Stimulated activated naive CD4-positive, alpha-beta T cell (primary cell): ENCODE measurements around the gene PTPN13.
"Not testable (repeated sequence)": the region's sequence is repeated elsewhere in the genome, so short reads cannot be mapped to it uniquely, and the experiment has no call there.

Source experiments
- DNase-seq, 6 experiments: peaks; one replicate each; lab custom pipeline; 2025; lab: John Stamatoyannopoulos, UW

PTPN13 gene

DNA sequence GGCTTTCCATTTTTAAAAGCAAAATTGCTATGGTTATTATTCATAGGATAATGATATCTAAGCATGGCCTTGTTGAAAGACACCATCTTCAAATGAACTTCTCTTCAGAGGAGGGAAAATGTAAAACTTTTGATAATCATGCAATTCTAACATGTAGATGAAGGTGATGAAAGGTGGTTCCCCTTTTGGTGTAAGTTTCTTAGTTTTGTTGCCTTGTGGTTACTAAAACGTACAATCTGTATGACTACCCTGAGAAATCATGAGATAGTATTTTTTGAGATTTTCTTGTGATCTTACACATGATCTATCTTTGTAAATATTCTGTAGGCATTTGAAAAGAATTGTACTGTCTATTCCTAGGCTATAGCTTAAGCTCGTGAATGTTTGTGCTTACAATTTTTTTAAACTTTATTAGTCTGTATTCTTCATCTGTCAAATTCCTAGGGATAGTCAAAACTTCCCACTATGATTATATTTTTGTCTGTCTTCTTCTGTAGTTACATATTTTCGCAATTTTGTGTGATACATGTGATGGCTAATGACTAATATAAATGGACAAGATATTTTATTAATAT lies 47.5 kb downstream of the PTPN13 start:
- no peak for DNase-seq

DNA sequence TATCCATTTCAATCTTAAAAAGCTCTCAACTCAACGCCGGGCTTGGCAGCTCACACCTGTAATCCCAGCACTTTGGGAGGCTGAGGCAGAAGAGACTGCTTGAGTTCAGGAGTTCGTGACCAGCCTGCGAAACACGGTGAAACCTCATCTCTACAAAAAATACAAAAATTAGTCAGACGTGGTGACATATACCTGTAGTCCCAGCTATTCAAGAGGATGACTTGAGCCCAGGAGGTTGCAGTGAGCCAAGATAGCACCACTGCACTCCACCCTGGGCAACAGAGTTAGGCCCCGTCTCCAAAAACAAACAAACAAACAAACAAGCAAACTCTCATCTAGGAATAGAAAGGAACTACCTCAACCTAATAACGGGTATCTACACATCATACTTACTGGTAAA lies 50.8 kb downstream of the PTPN13 start:
- no peak for DNase-seq

DNA sequence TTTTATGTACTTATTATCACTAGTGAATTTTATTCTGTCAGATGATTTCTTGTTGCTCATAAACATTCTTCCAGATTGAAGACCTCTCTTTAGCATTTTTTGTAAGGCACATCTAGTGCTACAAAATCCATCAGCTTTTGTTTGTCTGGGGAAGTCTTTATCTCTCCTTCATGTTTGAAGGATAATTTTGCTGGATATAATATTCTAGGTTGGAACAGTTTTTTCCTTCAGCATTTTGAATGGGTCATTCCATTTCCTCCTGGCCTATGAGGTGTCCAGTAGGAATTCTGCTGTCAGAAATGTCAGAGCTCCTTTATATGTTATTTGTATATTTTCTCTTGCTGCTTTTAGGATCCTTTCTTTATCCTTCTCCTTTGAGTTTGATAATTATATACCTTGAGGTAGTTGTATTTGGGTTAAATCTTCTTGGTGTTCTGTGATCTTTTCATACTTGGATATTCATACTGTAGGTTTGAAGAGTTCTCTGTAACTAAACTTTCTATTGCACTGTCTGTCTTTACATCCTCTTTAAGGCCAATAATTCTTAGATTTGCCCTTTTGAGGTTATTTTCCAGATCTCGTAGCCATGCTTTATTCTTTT lies 58.3 kb downstream of the PTPN13 start:
- DNase-seq, result no peak

DNA sequence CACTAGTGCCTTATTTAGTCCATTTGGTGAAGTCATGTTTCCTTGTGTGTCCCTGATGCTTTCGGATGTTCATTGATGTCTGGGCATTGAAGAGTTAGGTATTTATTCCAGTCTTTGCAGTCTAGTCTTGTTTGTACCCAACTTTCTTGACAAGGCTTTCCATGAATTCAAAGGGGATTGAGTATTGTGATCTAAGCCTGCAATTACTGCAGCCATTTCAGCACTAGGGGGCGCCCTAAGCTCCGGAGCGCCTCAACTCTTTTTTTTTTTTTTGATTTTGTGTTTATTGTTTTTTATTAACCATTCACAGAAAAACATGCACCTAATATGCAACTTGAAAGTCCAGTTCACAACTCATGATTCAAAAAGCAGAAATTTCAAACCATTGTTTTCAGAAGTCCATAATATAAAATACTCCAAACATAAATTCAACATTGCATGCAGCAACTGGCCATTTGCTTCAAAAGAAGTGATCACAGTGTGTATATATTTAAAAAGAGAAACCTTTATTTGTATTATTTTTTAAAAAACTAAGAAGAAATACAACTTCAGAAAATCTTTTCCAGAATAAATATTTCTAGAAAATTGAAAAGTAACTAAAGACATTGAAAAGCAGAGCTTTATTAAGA lies 59.2 kb downstream of the PTPN13 start:
- no peak for DNase-seq

DNA sequence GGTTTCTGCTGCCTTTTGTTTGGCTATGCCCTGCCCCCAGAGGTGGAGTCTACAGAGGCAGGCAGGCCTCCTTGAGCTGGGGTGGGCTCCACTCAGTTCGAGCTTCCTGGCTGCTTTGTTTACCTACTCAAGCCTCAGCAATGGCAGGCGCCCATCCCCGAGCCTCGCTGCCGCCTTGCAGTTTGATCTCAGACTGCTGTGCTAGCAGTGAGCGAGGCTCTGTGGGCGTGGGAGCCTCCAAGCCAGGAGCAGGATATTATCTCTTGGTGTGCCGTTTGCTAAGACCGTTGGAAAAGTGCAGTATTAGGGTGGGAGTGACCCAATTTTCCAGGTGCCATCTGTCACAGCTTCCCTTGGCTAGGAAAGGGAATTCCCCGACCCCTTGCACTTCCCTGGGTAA lies 62.7 kb downstream of the PTPN13 start:
- not testable (repeated sequence) for DNase-seq

DNA sequence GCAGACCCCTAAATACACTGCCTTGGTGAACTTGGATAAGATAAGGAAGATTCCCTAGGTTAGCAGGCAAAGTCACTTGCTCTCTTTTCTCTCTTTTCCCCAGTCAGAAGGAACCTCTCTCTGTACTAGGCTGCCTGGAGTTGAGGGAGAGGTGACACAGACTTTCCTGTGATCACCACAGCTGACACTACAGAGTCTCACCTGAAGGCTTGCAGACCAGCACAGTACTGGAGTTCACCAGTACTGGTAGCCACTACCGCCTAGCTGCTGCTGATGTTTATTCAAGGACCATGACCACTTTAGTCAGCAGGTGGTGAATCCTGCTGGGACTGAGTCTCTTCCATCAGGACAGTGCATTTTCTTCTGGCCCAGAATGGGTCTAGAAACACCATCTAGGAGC lies 63.3 kb downstream of the PTPN13 start:
- no peak for DNase-seq

DNA sequence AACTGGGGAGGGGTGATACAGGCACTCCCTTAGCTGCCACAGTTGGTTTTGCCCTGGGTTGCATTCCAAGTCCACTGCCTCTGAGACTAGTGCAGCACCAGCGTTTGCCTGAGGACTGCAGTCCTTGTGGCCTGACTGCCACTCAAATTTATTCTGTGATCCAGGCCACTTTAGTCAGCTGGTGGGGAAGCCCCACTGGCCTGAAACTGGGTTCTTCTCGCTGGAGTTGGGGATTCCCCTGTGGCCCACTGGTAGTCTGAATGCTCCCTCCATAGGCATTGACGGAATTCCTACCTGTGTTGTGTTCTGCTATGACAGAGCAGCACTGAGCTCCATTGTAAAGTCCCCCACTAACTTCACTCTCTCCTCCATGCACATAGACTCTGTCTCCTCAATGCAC lies 63.8 kb downstream of the PTPN13 start:
- DNase-seq, result no peak

DNA sequence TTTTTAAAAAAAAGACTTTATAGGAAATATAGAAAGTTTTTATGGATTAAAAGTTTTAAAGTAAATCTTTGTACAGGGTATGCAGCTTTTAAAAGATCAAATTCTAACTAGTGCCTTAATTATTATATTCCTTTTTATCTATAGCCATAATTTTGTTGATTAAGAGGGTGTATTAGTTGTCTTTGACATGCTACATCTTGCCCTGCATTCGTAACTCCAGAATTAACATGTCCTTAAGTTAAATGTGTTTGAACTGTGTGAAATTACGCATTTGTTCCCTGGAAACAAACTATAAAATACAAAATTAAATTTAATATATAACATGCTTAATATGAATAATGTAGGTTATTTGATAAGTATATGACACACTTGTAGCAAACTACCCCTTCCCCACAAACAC lies 66.3 kb downstream of the PTPN13 start:
- DNase-seq, result no peak

DNA sequence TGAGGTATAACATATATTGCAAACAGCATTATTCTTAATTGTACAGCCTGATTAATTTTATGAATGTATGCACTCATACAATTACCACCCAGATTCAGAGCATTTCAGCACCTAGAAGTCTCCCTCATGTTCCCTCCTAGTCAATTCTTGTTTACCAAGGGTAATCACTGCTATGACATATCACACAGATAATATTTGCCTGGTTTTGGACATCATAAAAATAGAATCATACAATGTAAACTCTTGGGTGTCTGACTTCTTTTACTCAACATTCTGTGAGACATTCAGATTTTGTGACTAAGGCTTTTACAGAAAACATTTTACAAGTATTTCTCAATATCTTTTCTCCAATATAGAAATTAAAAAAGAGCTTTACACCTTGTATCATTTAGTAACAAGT lies 66.9 kb downstream of the PTPN13 start:
- no peak for DNase-seq

DNA sequence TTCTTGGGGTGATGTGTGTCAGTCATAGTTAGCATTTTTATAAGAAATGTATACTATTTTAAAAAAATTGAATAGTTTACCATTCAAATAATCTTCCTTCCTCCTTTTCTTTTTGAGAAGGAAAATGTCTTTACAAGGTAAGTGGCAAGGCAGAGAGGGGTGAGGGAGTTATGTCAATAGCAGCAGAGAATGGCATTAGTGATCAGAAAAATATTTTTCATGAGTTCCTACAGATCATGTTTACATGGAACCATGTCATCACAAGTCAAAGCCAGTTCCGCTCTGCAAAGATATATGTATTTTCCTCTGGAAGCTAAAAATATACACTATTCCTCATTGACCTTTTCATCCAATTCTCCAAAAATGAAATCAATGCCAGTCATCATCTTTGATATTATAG lies 67.3 kb downstream of the PTPN13 start:
- DNase-seq, result no peak

DNA sequence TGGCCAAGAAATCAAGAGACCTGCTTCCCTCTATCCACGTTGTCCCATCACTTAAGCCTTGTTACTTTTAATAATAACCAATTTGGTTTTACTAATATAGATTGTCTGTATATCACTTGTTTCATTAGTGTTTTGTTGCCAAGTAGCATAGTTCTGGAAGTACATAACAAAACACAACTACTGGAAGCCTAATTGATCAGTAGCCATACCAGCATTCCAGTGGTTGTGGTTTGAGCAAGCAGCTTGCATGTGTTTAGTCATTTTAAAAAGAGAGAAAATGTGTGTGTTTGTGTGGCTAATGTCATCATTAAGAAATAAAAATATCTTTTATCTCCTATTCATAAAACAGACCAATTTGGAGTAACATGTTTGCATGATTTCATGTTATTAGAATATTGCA lies 70.8 kb downstream of the PTPN13 start:
- DNase-seq, result no peak

DNA sequence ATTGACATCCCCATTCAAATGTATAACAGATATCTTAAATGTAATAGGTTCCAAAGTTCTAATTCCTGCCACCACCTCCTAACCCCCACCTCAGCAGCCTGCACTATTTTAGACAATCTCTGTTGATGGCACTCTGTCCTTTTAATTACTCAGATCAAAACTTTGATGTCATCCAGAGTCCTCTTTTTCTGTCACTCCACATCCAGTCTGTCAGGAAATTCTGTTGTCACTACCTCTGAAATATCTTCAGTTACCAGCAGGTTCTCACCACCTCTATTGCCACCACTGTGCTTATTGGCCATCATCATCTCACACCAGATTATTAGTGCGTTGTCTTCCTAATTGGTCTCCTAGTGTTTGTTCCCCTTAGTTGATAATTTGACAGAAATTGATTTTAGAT lies 76.2 kb downstream of the PTPN13 start:
- no peak for DNase-seq

DNA sequence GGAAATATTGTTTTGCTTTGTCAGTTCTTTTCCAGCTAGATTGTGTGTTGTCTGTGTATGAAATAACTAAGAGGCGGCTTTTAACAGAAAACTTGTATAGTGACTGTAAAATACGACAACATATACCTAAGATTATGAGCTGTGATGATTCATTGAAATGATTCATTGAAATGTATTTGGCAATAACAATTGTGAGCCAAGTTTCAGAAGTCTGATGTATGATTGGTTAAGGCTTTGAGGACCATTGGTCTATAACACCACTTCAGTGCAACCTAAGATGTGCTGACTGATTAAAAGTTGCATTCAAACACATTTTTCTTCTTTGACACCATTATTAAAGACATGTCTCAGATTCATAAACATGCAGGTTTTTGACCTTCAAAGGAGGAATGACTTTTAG lies 76.6 kb downstream of the PTPN13 start:
- no peak for DNase-seq

DNA sequence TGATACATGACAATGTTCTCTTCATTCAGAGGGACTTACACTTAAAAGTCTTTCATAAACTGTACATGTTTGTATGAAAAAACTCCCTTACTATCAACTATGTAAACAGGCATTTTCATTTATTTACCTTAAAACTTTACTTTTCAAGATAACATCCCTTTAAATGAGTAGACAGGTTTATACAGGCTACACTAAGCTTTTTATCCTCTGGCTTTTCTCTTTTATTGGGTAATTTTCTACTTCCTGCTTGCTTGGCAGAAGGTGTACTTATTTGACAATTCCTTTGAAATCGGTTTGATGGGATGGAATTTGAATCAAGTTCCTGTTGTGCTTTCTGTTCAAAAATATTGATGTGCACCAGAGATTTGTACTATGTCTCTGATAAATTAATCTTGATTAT lies 81.4 kb downstream of the PTPN13 start:
- no peak for DNase-seq

DNA sequence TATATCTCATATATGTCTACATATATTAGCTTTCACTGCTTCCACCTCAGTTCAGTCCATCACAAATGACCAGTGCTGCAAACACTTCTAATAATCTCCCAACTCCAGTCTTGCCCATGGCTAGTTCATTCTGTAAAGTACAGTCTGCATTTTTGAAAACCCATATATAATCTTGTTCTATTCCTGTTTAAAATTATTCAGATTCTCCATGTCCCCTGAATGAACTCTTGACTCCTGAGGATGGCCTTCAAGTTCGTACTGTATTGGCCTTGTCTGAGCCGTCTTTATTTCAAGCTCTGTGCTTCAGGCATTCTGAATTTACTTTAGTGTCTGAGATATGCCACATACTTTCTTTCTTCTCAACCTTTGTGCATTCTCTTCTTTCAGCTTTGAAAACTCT lies 84.7 kb downstream of the PTPN13 start:
- no peak for DNase-seq

DNA sequence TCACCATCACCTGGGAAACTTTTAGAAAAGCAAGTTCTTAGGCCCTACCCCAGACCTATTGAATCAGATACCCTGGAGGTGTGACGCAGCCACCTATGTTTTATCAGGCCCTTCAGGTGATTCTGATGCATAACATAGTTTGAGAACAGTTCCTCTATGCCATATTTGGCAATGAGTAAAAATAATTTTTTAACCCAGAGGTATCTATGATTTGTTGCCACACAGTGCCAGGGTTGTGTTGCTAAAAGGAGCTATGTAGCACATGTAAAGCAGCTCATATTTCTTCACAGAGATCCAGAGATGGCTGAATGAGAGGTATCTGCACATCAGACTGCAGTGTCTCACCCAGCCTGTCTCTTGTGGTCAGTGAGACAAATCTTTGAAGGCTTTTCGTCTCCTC lies 85.3 kb downstream of the PTPN13 start:
- DNase-seq, result no peak

DNA sequence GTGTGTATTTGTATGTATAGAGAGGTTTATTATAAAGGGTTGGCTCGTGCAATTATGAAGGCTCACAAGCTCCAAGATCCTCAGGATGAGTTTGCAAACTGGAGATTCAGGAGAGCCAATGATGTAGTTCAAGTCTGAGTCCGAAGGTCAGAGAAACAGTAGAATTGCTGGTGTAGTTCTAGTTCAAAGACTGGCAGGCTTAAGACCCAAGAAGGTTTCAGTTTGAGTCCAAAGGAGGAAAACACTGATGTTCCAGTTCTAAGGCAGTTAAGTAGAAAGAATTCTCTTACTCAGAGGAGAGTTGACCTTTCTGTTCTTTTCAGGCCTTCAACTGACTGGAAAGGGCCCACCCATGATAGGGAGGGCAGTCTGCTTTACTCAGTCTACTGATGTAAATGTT lies 89.1 kb downstream of the PTPN13 start:
- no peak for DNase-seq

DNA sequence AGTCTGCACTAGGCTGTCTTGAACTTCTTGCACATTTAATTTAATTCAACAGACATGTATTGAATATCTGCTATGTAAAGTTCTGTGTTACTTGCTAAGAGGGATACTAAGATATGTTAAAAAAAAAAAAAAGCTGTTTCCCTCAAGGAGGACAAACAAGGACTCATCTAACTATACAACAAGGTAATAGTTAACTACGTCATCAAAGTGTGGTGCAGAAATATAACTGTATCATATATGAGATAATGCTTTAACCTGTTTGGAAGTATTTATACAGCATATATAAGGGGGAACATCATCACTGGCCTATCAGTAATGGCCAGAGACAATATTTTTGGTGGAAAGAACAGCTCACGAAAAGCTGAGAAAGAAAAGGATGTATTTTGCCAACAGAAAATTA lies 89.9 kb downstream of the PTPN13 start:
- DNase-seq, result no peak

DNA sequence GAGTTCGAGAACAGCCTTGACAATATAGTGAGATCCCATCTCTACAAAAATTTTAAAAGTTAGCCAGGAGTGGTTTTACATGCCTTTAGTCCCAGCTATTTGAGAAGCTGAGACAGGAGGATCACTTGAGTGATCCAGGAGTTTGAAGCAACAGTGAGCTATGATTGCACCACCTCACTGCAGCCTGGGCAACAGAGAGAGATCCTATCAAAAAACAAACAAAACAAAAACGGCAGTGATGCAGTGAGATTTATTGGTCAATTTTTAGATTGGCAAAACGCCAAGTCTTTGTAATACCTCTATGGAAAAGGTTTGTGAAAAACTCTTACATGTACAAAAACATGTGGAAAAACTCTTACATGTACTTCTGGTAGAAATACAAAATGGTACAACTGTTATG lies 91.3 kb downstream of the PTPN13 start:
- no peak for DNase-seq

DNA sequence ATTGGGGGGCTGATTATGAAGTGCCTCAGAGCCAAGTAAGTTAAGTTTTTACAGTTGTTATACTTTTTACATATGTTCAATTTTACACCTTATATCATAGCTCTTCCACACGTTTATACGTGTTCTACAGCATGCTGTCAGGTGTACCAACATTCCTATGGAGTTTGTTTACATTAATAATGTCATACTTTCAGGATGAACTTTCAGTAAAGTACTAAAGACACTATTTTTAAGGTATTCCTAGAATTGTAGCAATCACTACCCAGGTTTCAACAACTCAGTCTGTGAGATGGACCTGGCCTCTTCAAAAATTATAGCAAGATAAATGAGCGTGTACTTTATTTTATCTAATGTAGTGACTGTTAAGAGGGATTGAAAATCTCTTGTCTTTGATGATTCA lies 92.6 kb downstream of the PTPN13 start:
- no peak for DNase-seq

DNA sequence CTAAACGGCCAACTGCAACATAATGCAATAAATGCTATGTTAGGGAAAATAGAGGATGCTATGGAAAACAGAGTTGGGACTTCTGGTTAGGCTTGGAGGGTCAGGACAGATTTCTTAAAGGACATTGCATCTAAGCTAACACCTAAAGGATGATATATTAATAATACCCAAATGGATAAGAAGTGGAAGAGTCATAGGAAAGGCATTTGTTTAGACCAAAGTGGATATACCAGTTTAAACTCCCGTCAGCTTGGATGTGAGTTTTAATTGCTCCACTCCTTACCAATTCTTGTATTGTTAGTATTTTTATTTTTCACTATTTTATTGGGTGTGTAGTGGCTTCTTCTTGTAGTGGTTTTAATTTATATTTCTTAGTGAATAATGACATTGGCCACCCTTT lies 93.9 kb downstream of the PTPN13 start:
- DNase-seq, result no peak

DNA sequence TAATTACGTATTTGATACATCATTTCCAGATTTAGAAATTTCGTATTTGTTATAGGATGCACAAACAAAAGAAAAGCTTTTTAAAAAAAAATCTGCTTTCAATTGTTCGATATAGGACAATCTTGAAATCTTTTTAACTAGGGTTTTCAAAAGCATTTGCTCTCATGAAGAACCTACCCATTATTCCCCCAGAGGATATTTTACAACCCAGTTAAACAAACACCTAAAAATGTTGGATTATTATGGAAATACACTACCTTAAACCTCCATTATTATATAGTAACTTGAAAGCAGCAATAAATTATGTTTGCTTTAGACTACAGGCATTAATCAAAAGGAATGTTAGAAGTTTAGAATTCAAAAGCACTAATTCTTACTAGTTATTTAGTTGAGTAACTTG lies 110.5 kb downstream of the PTPN13 start:
- DNase-seq, result no peak

DNA sequence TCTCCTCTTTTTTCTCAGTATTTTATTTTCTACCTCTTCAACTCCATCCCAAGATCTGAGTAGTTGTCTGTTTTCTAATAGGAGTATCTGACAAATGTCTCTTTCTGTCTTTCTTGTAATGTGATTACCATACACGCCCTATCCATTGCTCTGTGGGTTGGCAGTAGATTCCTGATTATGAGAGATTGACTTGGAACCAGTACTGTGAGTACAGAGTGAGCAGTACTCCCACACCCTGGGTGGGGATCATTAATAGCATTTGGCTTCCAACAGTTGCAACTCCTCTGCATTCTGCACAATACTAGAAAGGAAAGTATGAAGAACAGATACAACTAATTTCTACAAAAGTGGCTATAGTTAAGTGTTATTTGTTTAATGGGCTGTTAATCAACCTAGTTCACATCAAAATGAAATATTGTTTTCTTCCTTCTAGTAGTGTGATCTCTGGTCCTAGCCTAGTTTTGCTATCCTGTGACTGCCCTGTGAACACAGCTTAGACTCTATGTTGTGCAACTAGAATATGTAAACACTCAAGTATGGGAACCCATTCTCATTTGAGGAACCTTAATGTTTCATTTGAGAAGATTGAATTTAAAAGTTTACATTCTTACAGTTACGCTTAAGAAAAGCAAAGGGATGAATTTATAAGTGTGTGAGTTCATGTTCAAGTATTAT lies 112.9 kb downstream of the PTPN13 start:
- no peak for DNase-seq

DNA sequence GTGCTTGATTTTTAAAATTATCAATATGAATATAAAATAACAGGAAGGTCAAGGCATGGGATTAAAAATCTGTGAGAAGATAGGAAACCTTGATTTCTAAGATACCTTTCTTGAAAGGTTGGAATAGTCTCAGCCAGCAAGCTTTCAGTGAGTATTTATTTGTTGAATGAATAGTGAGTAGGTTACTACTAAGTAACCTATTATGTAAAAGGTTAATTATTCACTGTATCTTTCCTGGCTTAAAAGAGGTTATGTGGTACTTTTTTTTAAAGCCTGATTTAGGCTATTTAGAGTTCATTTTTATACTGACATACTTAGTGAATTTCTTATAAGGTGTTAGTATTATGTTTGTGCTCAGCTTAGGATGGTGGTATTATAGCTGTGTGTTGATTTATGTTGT lies 123.5 kb downstream of the PTPN13 start:
- no peak for DNase-seq
